Uterus (tissue), 2 donors: Measurements from ENCODE around the gene SLC9A5.

Source experiments
- POLR2A ChIP-seq, 2 donors: fragments of 450-650 bp; IDR thresholded peaks; one replicate each; pipeline ENCODE4 v1.6.1; 2016; ENCODE audit warnings: antibody characterized with exemption in 2 of 2, mild to moderate bottlenecking in 1 of 2, moderate library complexity in 1 of 2
- TF ChIP-seq, protein P1 (sequence below), 4 experiments: fragments of 200-600 bp in 2 of 4; fragments of 450-650 bp in 2 of 4; sonication (generic) in 2 of 4; IDR thresholded peaks; one replicate each; pipeline ENCODE4 v1.5.1; 2016 to 2019; ENCODE audit warnings: antibody characterized with exemption in 4 of 4, mild to moderate bottlenecking in 2 of 4, moderate library complexity in 1 of 4

DNA sequence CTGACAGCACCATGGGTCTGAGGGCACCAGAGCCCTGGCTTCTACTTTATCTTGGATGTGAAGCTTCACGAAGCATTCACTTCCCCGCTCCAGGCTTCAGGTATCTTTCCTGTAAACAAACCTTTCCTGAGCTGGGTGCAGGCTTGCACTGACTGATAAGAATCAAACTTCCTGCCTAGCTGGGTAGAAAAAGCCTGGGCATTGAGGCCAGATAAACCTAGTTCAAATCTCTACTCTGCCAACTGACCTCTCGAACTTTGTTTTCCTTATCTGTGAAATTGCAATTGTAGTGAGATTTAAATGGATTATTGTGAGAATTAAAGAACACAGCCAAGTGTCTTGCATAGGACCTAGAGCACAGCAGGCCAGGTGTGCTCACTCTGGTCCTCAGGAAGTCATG is 24.8 kb upstream of the SLC9A5 start:
- TF ChIP-seq, protein P1, sequence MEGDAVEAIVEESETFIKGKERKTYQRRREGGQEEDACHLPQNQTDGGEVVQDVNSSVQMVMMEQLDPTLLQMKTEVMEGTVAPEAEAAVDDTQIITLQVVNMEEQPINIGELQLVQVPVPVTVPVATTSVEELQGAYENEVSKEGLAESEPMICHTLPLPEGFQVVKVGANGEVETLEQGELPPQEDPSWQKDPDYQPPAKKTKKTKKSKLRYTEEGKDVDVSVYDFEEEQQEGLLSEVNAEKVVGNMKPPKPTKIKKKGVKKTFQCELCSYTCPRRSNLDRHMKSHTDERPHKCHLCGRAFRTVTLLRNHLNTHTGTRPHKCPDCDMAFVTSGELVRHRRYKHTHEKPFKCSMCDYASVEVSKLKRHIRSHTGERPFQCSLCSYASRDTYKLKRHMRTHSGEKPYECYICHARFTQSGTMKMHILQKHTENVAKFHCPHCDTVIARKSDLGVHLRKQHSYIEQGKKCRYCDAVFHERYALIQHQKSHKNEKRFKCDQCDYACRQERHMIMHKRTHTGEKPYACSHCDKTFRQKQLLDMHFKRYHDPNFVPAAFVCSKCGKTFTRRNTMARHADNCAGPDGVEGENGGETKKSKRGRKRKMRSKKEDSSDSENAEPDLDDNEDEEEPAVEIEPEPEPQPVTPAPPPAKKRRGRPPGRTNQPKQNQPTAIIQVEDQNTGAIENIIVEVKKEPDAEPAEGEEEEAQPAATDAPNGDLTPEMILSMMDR (IDR thresholded peaks at IDR 0.05) = no peak
- TF ChIP-seq POLR2A (IDR thresholded peaks at IDR 0.05) = no peak
